NCI-H82 (cell line): ENCODE results near the gene AKT2.
A peak's percentile ranks its signal among the peaks of the same experiment; 100 is the strongest.
"Not testable (repeated sequence)": the region's sequence is repeated elsewhere in the genome, so short reads cannot be mapped to it uniquely, and the experiment has no call there.

Experiments
- DNase-seq: peaks from one replicate; lab custom pipeline; 2025; lab: John Stamatoyannopoulos, UW

Gene AKT2

DNA sequence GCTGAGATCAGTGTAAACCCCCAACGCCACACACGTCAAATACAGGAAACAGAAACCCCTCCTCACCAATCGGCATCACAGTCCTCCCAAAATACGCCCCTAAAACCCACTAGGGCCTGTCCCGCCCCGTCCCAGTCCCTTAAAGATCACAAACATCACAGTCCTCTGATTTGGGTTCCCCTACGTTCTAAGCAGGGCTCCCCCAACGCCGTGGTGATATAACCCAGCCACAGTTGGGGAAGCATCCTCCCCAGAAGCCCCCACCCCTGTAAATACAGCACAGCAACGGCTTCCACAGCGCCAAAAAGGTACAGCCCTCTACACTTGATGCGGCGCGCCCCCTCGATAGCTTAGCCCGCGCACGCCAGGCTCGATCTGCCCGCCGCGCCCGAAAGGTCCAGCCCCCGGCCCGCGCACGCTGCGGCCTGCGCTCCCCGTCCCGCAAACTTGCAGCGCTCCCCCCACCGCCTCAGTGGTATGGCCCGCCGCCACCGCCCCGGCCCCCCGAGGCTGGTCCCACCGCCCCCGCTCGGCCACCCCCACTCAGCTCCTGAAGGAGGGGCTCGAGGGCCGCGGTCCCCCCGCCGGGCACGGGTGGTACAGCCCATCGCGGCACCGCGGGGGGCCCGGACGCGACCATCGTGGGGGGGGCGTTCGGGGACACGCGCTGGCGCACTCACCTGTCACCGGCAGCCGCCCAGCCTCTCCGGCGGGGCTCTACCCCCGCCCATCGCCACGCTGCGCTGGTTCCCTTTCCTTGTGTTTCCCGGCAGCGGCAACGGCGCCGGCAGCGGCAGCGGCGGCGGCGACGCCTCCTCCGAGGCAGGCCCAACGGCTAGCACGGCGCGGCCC lies at the start of gene AKT2:
TSS of gene AKT2 (minus strand) at position 845 of the 852 bp plus-strand sequence. CDS start 20,078 bp downstream, outside the sequence.
- peak; percentile 90 for DNase-seq

DNA sequence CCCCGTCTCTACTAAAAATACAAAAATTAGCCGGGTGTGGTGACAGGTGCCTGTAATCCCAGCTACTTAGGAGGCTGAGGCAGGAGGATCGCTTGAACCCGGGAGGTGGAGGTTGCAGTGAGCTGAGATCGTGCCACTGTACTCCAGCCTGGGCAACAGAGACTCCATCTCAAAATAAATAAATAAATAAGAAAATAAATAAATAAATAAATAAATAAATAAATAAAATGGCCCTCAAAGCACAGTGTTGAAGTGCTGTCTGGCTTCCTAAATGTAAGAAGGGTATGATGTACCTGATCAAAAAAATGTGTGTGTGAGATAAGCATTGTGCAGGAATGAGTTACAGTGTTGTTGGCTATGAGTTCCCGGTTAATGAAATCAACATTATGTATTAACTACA lies 47.9 kb upstream of the AKT2 start:
- DNase-seq, result not testable (repeated sequence)

DNA sequence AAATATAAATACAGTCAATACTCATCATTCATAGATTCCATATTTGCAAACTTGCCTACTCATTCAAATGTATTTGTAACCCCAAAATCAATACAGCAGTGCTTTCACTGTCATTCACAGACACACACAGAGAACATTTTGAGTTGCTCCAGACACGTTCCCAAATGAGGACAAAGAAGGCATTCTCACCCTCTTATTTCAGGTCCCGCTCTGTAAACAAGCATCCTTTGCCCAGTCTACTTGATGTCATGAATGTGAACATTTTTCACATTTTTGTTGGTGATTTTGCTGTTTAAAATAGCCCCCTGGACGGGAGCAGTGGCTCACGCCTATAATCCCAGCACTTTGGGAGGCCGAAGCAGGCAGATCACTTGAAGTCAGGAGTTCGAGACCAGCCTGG lies 47.5 kb upstream of the AKT2 start:
- DNase-seq, result no peak

DNA sequence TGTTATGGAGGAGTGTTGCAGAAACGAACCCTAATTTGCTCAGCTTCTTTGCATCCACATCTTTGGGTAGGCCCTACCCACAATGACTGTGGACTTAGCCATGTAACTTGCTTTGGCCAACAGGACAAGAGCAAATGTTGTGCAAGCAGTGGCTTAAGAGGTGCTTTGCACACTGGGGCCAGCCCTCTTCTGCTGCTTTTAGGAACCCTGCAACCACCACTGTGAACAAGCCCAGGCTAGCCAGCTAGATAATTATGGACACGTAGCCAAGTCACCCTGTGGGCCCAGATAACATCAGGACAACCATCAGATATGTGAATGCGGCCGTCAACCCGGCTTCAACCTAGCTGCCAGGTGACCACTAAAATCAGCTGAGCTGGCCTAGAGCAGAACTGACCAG lies 45.9 kb upstream of the AKT2 start:
- no peak for DNase-seq

DNA sequence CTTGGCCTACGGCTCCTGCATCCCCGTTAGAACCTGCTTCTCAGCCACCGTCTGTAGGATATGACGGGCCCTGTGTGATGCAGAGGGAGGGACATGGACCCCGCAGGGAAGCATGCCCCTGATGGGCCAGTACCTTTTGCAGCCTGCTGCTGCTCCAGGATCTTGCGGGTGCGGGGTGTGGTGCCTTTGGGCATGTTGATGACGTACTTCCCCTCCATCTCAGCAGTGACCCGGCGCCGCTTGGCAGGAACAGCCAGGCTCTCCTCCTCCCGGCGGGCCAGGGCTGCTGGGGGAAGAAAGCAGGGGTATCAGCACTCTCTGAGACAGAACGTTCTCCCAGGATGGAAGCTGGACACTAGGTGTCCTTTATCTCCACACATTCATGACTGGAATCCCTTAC lies 41.1 kb upstream of the AKT2 start:
- no peak for DNase-seq

DNA sequence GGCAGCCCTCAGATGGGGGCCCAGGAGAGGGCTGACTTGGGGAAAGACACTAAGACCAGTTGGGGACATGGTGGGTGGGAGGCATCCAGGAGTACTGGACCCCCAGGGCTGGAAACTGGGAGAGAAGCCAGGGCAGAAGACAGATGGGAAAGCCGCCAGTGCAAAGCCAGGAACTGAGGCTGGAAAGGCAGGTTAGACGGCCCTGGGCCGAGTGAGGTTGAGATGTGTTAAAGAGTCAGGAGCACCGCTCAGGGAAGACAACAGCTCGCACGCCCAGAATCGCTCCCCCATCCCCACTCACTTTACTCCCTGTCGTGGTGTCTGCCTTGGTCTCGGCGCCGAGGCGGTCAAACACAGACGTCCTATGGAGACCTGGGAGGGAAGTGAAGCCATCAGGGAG lies 38.6 kb upstream of the AKT2 start:
- DNase-seq, result no peak

DNA sequence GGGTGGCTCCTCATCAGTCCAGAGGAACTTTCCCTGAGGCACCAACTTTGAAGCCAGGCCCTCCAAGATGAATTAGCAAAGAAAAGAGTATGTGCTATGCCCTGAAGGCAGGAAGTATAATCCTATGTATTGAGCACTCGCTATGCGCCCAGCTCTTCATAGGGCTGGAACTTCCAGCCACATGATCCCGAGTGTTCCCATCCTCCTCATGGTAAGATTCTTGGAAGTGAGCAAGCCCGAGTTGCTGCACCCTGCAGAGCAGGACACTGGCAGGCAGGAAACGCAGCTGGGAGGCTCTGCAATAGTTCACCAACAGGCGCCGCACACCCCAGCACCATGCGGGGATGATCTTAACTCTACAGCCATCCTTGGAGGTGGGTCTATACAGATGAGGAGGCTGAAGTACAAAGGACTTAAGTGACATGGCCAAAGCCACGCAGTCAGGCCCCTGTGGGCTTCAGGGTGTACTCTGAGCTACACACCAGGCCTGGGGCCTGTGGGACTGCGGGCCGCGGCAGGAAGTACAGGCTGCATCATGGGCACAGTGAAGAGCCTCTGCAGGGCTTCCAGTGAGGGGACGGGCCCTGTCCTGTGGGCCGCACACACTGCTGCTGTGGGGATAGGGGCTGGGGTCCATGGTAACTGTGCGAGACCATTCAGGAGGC lies 37.9 kb upstream of the AKT2 start:
- DNase-seq, result no peak

DNA sequence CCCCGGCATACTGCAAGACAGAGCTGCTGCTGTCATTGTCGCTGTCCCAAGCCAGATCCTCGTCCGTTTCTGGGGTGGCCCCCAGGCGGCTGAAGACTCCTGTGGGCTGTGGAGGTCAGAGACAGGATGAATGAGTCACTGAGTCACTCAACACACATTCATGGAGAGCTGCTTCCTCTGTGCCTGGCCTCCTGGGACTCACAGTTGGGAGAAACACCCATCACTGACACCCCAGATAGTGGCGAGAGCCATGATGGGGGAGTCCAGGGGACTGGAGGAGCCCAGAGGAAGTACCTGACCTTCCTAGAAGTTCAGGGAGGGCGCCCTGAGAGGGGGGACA lies 37.1 kb upstream of the AKT2 start:
- DNase-seq, result no peak

DNA sequence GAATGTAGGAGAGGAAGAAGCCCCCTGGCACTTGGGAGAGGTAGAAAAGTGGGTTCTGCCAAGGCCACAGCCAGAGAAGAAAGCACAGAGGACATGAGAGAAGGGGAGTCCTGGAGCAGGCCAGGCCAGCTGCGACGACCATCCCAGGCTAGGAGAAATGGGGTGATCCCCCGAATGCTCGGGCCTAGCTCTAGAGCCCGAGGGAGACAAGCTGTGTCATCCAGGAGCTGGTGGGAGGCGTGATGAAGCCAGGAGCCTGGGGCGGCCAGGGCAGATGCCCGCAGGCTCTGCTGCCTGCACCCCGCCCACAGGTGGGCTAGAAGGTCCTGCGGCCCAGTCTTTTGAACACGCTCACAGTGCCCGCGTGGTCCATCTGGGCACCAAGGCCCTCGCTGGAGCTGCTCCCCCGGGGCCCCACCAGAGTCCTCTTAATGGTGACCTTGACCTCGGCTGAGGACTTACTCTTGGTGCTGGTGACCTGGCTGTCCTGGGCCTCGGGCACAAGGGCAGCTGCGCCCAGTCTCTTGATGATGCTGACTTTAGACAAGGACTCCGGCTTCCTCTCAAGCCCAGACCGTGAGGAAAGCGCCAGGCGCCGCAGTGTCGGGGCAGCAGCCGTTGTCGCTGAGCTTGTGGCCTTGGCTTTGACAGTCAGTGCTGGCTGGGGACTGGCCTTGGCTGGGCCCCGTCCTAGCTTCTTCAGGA lies 36.6 kb upstream of the AKT2 start:
- no peak for DNase-seq

DNA sequence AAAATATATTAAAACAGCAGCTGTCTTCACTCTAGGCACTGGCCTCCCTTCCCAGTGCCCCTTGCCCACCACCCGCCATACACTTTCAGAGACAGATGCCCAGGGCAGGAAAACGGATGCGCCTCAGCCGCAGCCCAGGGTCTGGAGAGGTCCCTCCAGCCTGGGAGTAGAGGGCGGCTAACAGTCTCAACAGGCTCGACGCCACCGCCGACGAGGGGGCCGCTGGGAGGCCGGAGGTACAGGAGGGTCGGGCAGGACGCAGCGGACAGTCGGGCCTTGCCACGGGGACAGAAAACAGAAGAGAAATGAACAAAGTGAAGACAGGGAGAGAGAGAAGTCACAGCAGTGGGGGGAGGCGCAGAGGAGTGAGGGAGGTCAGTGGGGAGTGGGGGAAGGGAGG lies 35.9 kb upstream of the AKT2 start:
- no peak for DNase-seq

DNA sequence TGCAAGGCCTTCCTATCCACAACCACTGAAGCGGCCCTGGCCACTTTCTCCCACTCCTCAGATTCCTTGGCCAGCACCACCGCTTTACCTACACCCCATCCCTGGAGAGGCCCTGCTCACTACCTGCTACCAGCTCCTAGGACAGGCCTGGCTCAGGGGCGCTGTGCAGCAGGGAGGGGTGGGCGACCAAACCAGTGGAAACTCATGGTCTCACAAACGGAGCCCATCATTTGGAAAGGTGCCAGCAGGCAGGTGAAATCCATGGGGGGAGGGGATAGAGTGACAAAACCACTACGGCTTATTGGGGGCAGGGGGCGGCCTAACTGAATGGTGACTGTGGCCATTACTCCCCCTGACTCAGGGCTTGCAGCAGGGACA lies 35.4 kb upstream of the AKT2 start:
- DNase-seq, result no peak

DNA sequence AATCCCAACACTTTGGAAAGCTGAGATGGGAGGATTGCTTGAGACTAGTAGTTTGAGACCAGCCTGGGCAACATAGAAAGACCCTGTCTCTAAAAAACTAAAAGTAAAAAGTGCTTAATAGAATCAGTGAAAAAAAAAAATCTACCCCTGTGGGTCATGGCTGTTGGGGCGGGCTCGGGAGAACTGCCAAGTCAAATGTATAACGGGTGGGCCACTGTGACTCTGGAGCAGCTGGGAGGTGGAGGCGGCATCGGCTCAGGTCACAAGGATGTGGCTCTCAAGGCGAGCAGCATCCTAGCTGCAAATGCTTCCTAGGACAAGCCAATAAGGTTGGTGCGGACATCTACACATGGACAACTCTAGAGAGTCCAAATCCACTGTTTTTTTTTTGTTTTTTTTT lies 32.2 kb upstream of the AKT2 start:
- DNase-seq, result no peak

DNA sequence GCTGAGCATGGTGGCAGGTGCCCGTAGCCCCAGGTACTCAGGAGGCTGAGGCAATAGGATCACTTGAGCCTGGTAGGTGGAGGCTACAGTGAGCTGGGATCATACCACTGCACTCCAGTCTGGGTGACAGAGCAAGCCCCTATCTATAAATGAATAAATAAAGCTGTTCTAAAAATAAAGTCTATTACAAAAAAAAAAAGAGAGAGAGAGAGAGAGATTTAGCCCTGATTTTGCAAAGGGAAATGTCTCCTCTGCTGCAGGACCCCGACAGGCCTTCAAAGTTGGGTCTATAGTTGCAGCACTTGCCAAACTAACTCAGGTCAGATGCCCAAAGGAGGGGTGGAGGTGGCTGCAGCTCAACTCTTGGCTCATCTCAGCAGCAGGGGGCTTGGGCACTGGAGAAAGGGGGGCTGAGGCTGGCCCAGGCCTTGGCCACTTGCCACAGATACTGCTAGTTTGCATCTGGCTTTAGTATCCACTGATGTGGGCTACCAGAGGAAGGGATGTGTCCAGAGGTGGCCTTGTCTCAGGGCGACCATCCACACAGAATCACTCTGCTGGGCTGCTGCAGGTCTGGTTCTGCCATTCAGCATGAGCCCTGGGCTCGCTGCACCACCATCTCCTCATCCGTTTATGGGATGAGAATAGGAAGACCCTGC lies 30.8 kb upstream of the AKT2 start:
- no peak for DNase-seq

DNA sequence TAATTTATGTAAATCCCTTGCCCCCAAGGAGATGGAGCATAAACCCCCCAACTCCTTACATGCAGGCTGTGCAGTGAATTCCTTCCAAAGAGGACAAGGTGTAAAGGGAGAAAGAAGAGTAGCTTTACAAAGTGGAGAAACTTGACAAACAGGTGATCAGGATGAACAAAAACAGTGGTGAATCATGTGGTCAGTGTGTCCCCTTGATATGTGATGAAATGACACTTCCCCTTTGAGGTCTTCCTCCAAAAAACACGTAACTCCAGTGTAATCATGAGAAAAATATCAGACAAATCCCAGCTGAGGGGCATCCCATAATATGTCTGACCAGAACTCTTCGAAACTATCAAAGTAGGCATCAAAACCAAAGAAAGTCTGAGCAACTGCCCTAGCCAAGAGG lies 29.5 kb upstream of the AKT2 start:
- DNase-seq, result no peak

DNA sequence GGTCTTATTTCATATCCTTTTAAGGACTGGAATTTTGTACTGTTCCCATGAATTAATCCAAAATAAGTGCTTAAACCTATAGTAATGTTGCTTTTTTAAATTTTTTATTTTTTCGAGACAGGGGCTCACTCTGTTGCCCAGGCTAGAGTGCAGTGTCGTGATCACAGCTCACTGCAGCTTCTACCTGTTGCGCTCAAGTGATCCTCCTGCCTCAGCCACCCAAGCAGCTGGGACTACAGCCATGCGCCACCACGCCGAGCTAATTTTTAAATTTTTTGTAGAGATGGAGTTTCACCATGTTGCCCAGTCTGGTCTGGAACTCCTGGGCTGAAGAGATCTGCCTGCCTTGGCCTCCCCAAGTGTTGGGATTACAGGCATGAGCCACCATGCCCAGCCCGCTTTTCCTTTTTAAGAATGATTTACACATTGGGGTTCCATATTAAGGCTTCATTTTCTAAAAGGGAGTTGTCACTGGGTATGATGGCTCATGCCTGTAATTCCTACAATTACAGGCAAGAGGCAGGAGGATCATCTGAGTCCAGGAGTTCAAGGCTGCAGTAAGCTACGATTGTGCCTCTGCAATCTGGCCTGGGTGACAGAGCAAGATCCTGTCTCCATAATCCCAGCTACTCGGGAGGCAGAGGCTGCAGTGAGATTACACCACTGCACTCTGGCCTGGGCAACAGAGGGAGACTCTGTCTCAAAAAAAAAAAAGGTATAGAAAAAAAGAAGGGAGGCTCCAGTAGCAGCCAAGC lies 28.3 kb upstream of the AKT2 start:
- DNase-seq, result no peak

DNA sequence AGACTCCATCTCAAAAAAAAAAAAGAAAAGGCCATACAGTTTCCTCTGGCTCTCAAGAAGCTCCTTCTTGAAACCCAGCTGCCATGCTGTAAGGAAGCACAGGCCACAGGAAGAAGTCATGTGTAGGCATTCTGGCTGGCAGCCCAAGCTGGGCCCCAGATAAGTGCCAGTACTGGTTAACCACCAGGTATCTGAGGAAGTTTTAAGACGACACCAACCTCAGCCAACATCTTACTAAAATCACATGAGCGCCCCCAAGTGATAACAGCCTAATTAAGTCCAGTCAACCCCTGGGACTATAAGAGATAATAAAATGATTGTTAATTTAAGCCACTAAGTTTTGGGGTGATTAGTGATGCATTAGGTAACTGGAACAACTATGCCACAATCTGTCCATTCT lies 27.4 kb upstream of the AKT2 start:
- DNase-seq, result no peak

DNA sequence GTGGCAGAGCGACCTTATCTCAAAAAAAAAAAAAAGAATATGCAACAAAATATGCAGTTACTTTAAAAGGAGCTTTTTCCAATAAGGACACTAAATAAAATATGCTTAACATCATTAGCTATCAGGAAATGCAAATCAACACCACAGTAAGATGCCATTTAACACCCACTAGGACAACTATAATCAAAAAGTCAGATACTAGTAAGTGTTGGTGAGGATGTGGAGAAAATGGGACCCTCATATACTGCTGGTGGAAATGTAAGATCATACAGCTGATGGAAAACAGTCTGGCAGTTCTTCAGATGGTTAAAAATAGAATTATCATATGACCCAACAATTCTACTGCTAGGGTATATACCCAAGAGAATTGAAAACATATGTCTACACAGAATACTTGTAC lies 24.5 kb upstream of the AKT2 start:
- no peak for DNase-seq

DNA sequence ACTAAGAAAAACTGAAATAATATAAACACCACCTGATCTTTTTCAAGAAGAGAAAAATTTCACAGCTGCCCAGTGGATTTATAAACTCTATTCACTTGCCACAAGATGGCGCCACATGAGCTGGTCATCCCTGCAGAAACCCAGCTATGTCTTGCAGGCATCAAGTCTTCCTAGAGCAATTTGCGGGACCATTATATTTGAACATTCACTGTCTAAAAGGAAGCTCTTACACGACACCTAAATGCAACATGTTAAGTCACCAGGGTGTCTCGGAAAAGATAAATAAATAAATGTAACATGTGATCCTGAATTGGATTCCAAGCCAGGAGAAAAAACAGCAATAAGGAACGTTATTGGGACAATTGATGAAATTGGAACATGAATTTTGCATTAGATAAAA lies 20.3 kb upstream of the AKT2 start:
- DNase-seq, result peak; percentile 91

DNA sequence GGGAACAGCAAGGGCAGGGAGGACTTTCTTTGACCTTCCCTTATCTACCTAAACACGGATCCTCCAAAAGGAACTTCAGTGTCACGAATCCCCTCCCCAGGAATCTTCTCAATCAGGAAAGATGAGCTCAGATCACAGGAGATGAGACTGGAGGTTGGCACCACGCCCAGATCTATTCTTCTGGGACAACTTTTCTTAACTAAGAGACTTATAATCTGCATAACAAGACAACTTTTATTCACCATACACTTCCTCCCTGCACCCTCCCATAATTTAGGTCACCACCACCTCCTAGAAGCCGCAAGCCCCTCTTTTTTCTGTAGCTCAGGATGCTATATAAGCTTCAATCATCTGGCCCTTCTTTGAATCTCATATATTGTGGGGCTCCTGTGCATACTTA lies 19.2 kb upstream of the AKT2 start:
- peak; percentile 68 for DNase-seq

DNA sequence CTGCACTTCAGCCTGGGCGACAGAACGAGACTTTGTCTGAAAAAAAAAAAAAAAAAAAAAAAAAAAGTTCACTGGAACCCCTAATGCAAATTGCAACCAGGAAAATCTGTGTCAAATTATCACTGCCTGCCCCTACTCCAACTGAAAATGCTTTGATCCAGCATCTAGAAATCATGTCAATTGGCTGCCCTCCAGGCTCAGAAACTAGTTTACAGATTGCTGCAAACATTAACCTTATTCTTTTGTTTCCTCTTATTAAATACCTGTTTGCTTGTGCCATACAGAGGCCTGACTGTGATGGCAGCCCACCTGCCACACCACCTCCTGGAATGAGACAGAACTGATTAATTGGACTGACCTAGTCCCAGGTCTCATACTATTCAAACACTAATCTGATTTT lies 18.6 kb upstream of the AKT2 start:
- no peak for DNase-seq

DNA sequence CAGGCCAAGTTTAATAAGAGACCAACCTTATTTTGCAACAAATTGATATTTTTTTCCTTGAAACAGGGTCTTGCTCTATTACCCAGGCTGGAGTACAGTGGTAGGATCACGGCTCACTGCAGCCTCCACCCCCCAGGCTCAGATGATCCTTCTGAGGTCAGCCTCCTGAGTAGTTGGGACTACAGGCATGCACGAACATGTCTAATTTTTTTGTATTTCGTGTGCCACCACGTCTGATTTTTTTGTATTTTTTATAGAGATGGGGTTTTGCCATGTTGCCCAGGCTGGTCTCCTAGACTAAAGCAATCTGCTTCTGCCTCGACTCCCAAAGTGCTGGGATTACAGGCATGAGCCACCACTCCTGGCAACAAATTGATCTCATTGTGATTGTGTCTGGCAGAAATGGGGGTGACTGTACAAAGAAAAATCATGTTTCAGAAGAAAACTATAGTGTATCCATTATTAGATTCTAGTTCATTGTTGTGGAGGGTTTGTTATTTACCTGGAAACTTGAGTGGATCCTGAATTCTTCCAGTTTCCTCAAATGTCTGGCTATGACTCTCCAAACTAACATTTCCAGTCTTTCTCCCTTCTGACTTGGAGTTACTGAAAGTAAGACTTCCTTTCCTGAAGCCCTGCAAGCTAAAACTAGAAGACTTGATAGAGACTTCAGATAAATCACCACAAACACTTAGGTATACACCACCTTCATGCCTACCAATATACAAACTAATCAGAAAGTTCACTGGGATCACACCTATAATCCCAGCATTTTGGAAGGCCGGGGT lies 17.3 kb upstream of the AKT2 start:
- DNase-seq, result no peak
